H9 (cell line): Measurements from ENCODE around the gene DHH. TPM values are rescaled to one million over a fixed set of nuclear protein-coding genes. Genes with fewer than 3 reads are reported as not detected.

Experiments
- DNase-seq: peaks from one replicate; pipeline ENCODE4 v3.0.0-alpha.2; 2017
- H2AFZ ChIP-seq: one replicate; pipeline ENCODE4 v1.6.1; 2013; ENCODE audit warnings: mild to moderate bottlenecking, low read length, control low read depth, moderate library complexity
- H2AK5ac ChIP-seq: 2 replicates; pipeline ENCODE4 v1.6.1; 2013; ENCODE audit warnings: low read length, control low read depth, mixed read lengths; ENCODE audit not compliant: insufficient read length
- H2BK120ac ChIP-seq: one replicate; pipeline ENCODE4 v1.6.1; 2013; ENCODE audit warnings: low read depth, mild to moderate bottlenecking, low read length, control low read depth, inconsistent platforms; ENCODE audit not compliant: poor library complexity, severe bottlenecking
- H2BK12ac ChIP-seq: 2 replicates; pipeline ENCODE4 v1.6.1; 2013; ENCODE audit warnings: low read length, control low read depth, mixed read lengths, low read depth; ENCODE audit not compliant: insufficient read length
- H2BK15ac ChIP-seq: 2 replicates; pipeline ENCODE4 v1.6.1; 2013; ENCODE audit warnings: low read depth, low read length, control low read depth
- H2BK20ac ChIP-seq: one replicate; pipeline ENCODE4 v1.6.1; 2013; ENCODE audit warnings: low read depth, mild to moderate bottlenecking, low read length, control low read depth, inconsistent platforms; ENCODE audit not compliant: poor library complexity, severe bottlenecking
- H2BK5ac ChIP-seq: 2 replicates; pipeline ENCODE4 v1.6.1; 2013; ENCODE audit warnings: low read length, control low read depth, mixed read lengths; ENCODE audit not compliant: insufficient read length
- H3K14ac ChIP-seq: 2 replicates; pipeline ENCODE4 v1.6.1; 2013; ENCODE audit warnings: low read length, control low read depth; ENCODE audit not compliant: insufficient read depth
- H3K18ac ChIP-seq: 2 replicates; pipeline ENCODE4 v1.6.1; 2013; ENCODE audit warnings: low read depth, mild to moderate bottlenecking, mixed read lengths, low read length, control low read depth; ENCODE audit not compliant: insufficient read length
- H3K23ac ChIP-seq: 2 replicates; pipeline ENCODE4 v1.6.1; 2013; ENCODE audit warnings: low read length, control low read depth, mixed read lengths, low read depth; ENCODE audit not compliant: insufficient read length
- H3K23me2 ChIP-seq: 2 replicates; pipeline ENCODE4 v1.6.1; 2013; ENCODE audit warnings: low read depth, mild to moderate bottlenecking, mixed read lengths, low read length, control low read depth; ENCODE audit not compliant: insufficient read length, poor library complexity, severe bottlenecking
- H3K27ac ChIP-seq: 2 replicates; pipeline ENCODE4 v1.5.1; 2013; ENCODE audit warnings: low read length, control low read depth, mixed read lengths, low read depth; ENCODE audit not compliant: insufficient read length
- H3K27me3 ChIP-seq: 2 replicates; pipeline ENCODE4 v1.6.1; 2013; ENCODE audit warnings: low read length, control low read depth, inconsistent platforms; ENCODE audit not compliant: insufficient read depth
- H3K4ac ChIP-seq: 2 replicates; pipeline ENCODE4 v1.6.1; 2013; ENCODE audit warnings: low read depth, mild to moderate bottlenecking, control low read depth, inconsistent platforms, low read length, moderate library complexity
- H3K4me1 ChIP-seq: 2 replicates; pipeline ENCODE4 v1.6.1; 2013; ENCODE audit warnings: low read length, control low read depth, inconsistent platforms; ENCODE audit not compliant: insufficient read depth
- H3K4me2 ChIP-seq: 2 replicates; pipeline ENCODE4 v1.6.1; 2013; ENCODE audit warnings: low read length, control low read depth, mixed read lengths; ENCODE audit not compliant: insufficient read length, insufficient read depth
- H3K56ac ChIP-seq: 2 replicates; pipeline ENCODE4 v1.6.1; 2013; ENCODE audit warnings: low read depth, mild to moderate bottlenecking, mixed read lengths, low read length, control low read depth; ENCODE audit not compliant: insufficient read length
- H3K79me1 ChIP-seq: 2 replicates; pipeline ENCODE4 v1.6.1; 2013; ENCODE audit warnings: low read depth, mild to moderate bottlenecking, moderate library complexity, low read length, control low read depth, inconsistent platforms; ENCODE audit not compliant: insufficient read depth, poor library complexity, severe bottlenecking
- H3K79me2 ChIP-seq: 2 replicates; pipeline ENCODE4 v1.6.1; 2013; ENCODE audit warnings: low read length, control low read depth, inconsistent platforms; ENCODE audit not compliant: insufficient read depth
- H3K9ac ChIP-seq: 2 replicates; pipeline ENCODE4 v1.6.1; 2013; ENCODE audit warnings: low read length, control low read depth, mixed read lengths; ENCODE audit not compliant: insufficient read length; ENCODE audit errors: extremely low read depth
- H3K9me3 ChIP-seq: one replicate; pipeline ENCODE4 v1.6.1; 2013; ENCODE audit warnings: low read depth, low read length, inconsistent platforms; ENCODE audit not compliant: control insufficient read depth
- H3T11ph ChIP-seq: one replicate; pipeline ENCODE4 v1.6.1; 2013; ENCODE audit warnings: mild to moderate bottlenecking, low read length, control low read depth, inconsistent platforms
- H4K20me1 ChIP-seq: one replicate; pipeline ENCODE4 v1.6.1; 2013; ENCODE audit not compliant: control insufficient read depth, insufficient read length, insufficient read depth
- H4K5ac ChIP-seq: 2 replicates; pipeline ENCODE4 v1.6.1; 2013; ENCODE audit warnings: low read depth, mild to moderate bottlenecking, mixed read lengths, low read length, control low read depth; ENCODE audit not compliant: insufficient read length
- H4K8ac ChIP-seq: replicated peaks from 2 replicates; pipeline ENCODE4 v1.6.1; 2013; ENCODE audit warnings: low read length, control low read depth, mixed read lengths, low read depth; ENCODE audit not compliant: insufficient read length
- H4K91ac ChIP-seq: 2 replicates; pipeline ENCODE4 v1.6.1; 2013; ENCODE audit warnings: low read depth, mild to moderate bottlenecking, moderate library complexity, mixed read lengths, low read length, control low read depth; ENCODE audit not compliant: insufficient read length
- H3K27ac Mint-ChIP-seq, 3 experiments: 2 replicates in 2 of 3; 3 replicates in 1 of 3; pipeline ENCODE4 v1.8.0; 2020 to 2021; ENCODE audit warnings: mixed read lengths in 3 of 3, mild to moderate bottlenecking in 1 of 3, moderate library complexity in 1 of 3
- H3K27me3 Mint-ChIP-seq: 2 replicates; pipeline ENCODE4 v1.8.0; 2021; ENCODE audit warnings: low read depth, mild to moderate bottlenecking, moderate library complexity, mixed read lengths
- H3K36me3 Mint-ChIP-seq, 3 experiments: 2 replicates in 2 of 3; 3 replicates in 1 of 3; pipeline ENCODE4 v1.8.0; 2020 to 2021; ENCODE audit warnings: low read depth in 3 of 3, mixed read lengths in 3 of 3; ENCODE audit not compliant: insufficient read depth in 1 of 3
- H3K4me1 Mint-ChIP-seq, 2 experiments: 2 replicates each; pipeline ENCODE4 v1.8.0; 2020; ENCODE audit warnings: mixed read lengths in 2 of 2
- H3K4me3 Mint-ChIP-seq, 2 experiments: 2 replicates in 1 of 2; 3 replicates in 1 of 2; pipeline ENCODE4 v1.8.0; 2020 to 2021; ENCODE audit warnings: mild to moderate bottlenecking in 2 of 2, mixed read lengths in 2 of 2, moderate library complexity in 1 of 2
- H3K9me3 Mint-ChIP-seq, 2 experiments: 2 replicates in 1 of 2; 3 replicates in 1 of 2; pipeline ENCODE4 v1.8.0; 2020; ENCODE audit warnings: mild to moderate bottlenecking in 2 of 2, mixed read lengths in 2 of 2, moderate library complexity in 1 of 2
- CTCF ChIP-seq: fragments of 200-600 bp; sonication (generic); conservative IDR thresholded peaks from 3 replicates; pipeline ENCODE4 v1.8.0; 2021; ENCODE audit warnings: antibody characterized with exemption, mild to moderate bottlenecking
- WGBS: extraction: QIAGEN DNeasy Blood & Tissue Kit; methylation state at CpG from one replicate; pipeline ENCODE4 v1.1.7; 2013; ENCODE audit warnings: missing lambda C conversion rate, low lambda C conversion rate, mixed read lengths; ENCODE audit not compliant: insufficient read length; ENCODE audit errors: extremely low coverage; 5-methylcytosine and 5-hydroxymethylcytosine counted together
- total RNA-seq: library from RNA; stranded (reverse); gene quantifications from 2 replicates; pipeline ENCODE4 v1.2.1, GENCODE V29; 2021

DHH gene
- total RNA-seq, 1 experiment from 2014 or later: 0.20 TPM

- Histone ChIP-seq H4K91ac (no peak within 1 kb of the TSS), H3K79me1 (peaks cover 6% of the 10 kb centered on the region), H3K79me2 (peaks cover 1% of the 10 kb centered on the region; the same call in 1 of the 2 replicates), H3K18ac (peak within 1 kb of the TSS; percentile 71), H2BK12ac (no peak within 1 kb of the TSS), H3K4me1 (peaks cover 5% of the 10 kb centered on the region; the same call in 1 of the 2 replicates), H2BK15ac (no peak within 1 kb of the TSS), H3K9me3 (no peaks in the 10 kb centered on the region), H3T11ph (no peak within 1 kb of the TSS), H4K5ac (no peak within 1 kb of the TSS), H2BK120ac (no peak within 1 kb of the TSS), H2BK5ac (no peak within 1 kb of the TSS), H3K56ac (no peak within 1 kb of the TSS), H3K23me2 (peaks cover 8% of the 10 kb centered on the region), H3K23ac (no peak within 1 kb of the TSS), H3K9ac (peak within 1 kb of the TSS; percentile 59), H3K27me3 (no peaks in the 10 kb centered on the region), H3K4me2 (peak within 1 kb of the TSS; percentile 91), H3K27ac (no peak within 1 kb of the TSS), H3K4ac (no peak within 1 kb of the TSS), H3K14ac (peak within 1 kb of the TSS; percentile 80), H4K8ac (no peak within 1 kb of the TSS), H2AFZ (peak within 1 kb of the TSS; percentile 7), H2BK20ac (no peak within 1 kb of the TSS), H2AK5ac (no peak within 1 kb of the TSS), H4K20me1 (no peaks in the 10 kb centered on the region)
- peaks cover 15 to 19% of the 10 kb centered on the region in 2 experiments for H3K9me3 Mint-ChIP-seq
- peaks cover 4% of the 10 kb centered on the region; the same call in 1 of the 2 replicates for H3K27me3 Mint-ChIP-seq
- DNase-seq: peak; percentile 97
- H3K4me1 Mint-ChIP-seq: peaks cover 23 to 31% of the 10 kb centered on the region in 2 experiments
- peaks cover 5 to 19% (median 5%) of the 10 kb centered on the region in 3 experiments for H3K36me3 Mint-ChIP-seq
- peak within 1 kb of the TSS; percentile 91 to 96 (median 95); a peak in 6 of 7 replicates for H3K27ac Mint-ChIP-seq
- TF ChIP-seq CTCF: peak; percentile 58
- peak within 1 kb of the TSS; percentile 86 to 99 for H3K4me3 Mint-ChIP-seq
- WGBS: no CpG with 5 or more reads among the region's 43 CpGs
These were observed 16.0 kb upstream of the DHH start, which contains the start of gene LMBR1L for GRCh38 chr12:49110464-49111155. Gene LMBR1L (minus strand): TSS chr12:49110847. CDS start chr12:49110555, 292 bp downstream.
